ENCODE data around the gene LCT.
"Not testable (repeated sequence)": the region's sequence is repeated elsewhere in the genome, so short reads cannot be mapped to it uniquely, and the experiment has no call there.

LCT gene

DNA sequence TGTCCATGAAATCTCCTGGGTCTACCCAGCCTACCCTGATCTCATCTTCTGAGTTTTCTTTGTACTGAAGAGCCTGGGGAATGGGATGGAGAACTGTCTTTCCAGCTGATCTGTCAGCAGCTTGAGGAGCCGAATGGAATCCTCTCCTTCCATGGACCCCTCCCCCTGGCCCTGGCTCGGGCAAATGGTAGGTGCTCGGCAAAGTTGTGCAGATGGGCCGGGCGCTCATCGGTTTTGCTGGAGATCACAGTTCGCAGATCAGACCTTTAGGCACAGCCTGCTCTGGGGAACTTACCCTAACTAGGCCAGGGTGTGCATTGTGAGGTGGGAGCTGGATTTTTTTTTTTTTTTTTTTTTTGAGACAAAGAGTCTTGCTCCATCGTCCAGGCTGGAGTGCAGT, 40.4 kb downstream of the LCT start:
- H3K36me3 ChIP-seq (ENCODE audit: insufficient read depth, insufficient read length, low read length) = no peaks in the 10 kb centered on the region
- peaks cover 25% of the 10 kb centered on the region for H3K9me3 ChIP-seq (ENCODE audit: insufficient read depth, low read length)
- DNase-seq (ENCODE audit: low read depth, low spot score) = no peak
- no peak overlapping the region for H3K4me3 ChIP-seq (ENCODE audit: insufficient read length, low read depth)
- TF ChIP-seq ZNF274 (IDR thresholded peaks at IDR 0.05; ENCODE audit: low read depth, low read length) (no peak), YY1 (IDR thresholded peaks at IDR 0.05; ENCODE audit: insufficient read depth, insufficient read length) (no peak), SUZ12 (IDR thresholded peaks at IDR 0.05; ENCODE audit: extremely low read depth, insufficient read depth, insufficient read length) (no peak)
- H3K27me3 ChIP-seq (ENCODE audit: insufficient read depth, insufficient read length) = no peaks in the 10 kb centered on the region
- no peak overlapping the region for H3K9ac ChIP-seq (ENCODE audit: insufficient read length, low read depth)
- no peaks in the 10 kb centered on the region for H3K4me1 ChIP-seq (ENCODE audit: insufficient read depth, insufficient read length)

DNA sequence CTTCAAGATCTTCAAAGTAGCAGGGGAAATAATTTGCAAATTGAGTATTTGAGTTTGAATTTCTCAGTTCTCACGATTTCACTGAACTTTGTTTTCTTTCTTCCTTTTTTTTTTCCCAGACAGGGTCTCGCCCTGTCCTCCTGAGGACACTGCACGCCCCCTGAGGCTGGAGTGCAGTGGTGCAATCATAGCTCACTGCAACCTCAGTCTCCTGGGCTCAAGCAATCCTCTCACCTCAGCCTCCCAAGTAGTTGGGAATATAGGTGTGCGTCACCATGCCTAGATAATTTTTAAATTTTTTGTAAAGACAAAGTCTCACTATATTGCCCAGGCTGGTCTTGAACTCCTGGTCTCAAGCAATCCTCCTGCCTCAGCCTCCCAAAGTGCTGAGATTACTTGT, 41.3 kb downstream of the LCT start:
- H3K36me3 ChIP-seq (ENCODE audit: insufficient read depth, insufficient read length, low read length); H3K27me3 ChIP-seq (ENCODE audit: insufficient read depth, insufficient read length); DNase-seq (ENCODE audit: low read depth, low spot score); H3K4me3 ChIP-seq (ENCODE audit: insufficient read length, low read depth); H3K9ac ChIP-seq (ENCODE audit: insufficient read length, low read depth); H3K4me1 ChIP-seq (ENCODE audit: insufficient read depth, insufficient read length): not testable (repeated sequence)
- peaks cover 16% of the 10 kb centered on the region for H3K9me3 ChIP-seq (ENCODE audit: insufficient read depth, low read length)

DNA sequence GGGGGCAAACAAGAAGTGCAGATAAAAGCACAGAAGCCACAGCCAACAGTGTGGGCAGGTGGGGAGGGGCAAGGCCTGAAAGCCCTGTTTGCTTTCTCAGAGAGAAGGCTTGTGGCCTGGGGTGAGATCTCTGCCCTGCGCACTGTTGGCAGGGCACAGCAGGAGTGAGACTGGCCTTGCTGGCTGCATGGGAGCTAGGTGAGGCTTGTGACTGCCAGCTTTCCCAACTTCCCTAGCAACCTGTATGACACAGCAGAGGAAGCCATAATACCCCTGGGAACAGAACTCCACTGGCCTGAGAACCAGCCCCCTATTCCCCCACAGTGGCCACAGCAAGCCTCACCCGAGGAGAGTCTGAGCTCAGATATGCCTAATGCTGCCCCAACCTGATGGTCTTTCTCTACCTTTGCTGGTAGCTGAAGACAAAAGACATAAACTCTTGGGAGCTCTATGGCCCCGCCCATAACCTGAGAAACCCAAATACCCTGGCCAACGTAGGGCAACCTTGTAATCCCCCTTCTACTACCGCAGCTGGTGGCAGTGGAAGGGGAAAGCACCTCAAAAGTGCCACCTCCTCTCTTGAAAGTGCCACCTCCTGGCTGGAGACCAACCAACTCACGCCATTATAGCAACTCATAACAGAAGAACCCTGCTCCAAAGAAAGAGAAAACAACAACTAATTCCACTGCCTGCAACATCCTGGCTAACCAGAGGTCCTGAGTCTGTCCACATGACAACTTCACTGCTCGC, 44.4 kb downstream of the LCT start:
- no peak for DNase-seq (ENCODE audit: low read depth, low spot score)
- TF ChIP-seq YY1 (IDR thresholded peaks at IDR 0.05; ENCODE audit: insufficient read depth, insufficient read length) (no peak), ZNF274 (IDR thresholded peaks at IDR 0.05; ENCODE audit: low read depth, low read length) (no peak), SUZ12 (IDR thresholded peaks at IDR 0.05; ENCODE audit: extremely low read depth, insufficient read depth, insufficient read length) (no peak)
- Histone ChIP-seq H3K36me3 (ENCODE audit: insufficient read depth, insufficient read length, low read length) (no peaks in the 10 kb centered on the region), H3K4me1 (ENCODE audit: insufficient read depth, insufficient read length) (no peaks in the 10 kb centered on the region), H3K27me3 (ENCODE audit: insufficient read depth, insufficient read length) (no peaks in the 10 kb centered on the region), H3K9ac (ENCODE audit: insufficient read length, low read depth) (no peak overlapping the region), H3K4me3 (ENCODE audit: insufficient read length, low read depth) (no peak overlapping the region), H3K9me3 (ENCODE audit: insufficient read depth, low read length) (no peaks in the 10 kb centered on the region)

DNA sequence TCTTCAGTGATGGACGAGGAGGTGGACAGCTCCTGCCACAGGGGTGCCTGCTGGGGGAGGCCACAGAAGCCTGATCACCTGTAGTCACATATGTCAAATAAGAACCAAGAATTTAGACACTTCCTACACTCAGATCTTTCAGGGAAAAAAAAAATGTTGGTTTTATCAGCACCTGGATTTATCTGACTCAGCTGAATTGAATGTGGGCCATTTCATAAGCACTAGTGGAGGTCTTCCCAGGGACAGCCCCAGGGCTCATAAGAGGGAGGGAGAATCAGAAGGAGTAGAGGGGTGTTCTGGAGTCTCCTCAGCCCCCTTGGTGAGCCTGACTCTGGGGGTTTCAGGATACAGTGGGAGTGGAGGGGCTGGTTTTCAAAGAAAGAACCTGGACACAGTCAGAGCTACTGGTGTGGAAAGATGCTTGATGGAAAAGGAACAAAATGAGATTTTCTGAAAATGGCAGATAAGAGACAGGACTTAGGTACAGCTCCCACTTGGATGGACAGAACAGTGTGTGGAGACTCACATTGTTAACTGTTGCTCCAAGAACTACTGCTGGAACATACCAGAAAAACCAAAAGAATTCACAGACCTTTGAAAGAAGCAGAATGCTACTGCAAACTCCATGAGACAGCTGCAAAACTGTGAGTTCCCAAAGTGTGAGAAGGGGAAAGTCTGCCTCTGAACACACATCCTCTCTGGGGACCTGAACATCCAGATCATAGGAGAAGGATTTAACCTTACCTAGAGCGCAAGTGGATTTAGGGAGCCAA, 45.4 kb downstream of the LCT start:
- no peak for DNase-seq (ENCODE audit: low read depth, low spot score)
- no peak for TF ChIP-seq YY1 (IDR thresholded peaks at IDR 0.05; ENCODE audit: insufficient read depth, insufficient read length)
- no peak overlapping the region for H3K4me3 ChIP-seq (ENCODE audit: insufficient read length, low read depth)
- H3K9ac ChIP-seq (ENCODE audit: insufficient read length, low read depth) = no peak overlapping the region
- H3K27me3 ChIP-seq (ENCODE audit: insufficient read depth, insufficient read length) = no peaks in the 10 kb centered on the region
- no peaks in the 10 kb centered on the region for H3K9me3 ChIP-seq (ENCODE audit: insufficient read depth, low read length)
- no peaks in the 10 kb centered on the region for H3K36me3 ChIP-seq (ENCODE audit: insufficient read depth, insufficient read length, low read length)
- H3K4me1 ChIP-seq (ENCODE audit: insufficient read depth, insufficient read length) = no peaks in the 10 kb centered on the region

DNA sequence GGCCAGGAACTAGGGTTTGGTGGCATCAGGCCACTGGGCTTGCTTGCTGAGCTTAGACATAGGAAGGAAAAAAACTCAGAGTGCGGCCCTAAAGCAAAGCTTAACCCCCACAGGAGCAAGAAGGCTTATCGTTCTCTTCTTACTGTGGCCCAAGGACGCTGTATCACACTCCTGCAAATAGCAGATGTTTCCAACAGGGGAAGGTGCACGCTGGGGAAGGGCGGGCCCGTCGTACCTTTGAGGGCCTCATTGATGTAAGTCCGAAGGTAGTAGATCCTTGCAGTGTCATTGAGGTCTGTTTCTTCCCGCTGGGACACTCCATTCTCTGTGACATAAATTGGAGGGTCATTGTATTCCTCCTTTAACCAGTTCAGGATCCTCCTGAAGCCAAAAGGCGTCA, 46.6 kb downstream of the LCT start:
- no peaks in the 10 kb centered on the region for H3K9me3 ChIP-seq (ENCODE audit: insufficient read depth, low read length)
- H3K27me3 ChIP-seq (ENCODE audit: insufficient read depth, insufficient read length) = no peaks in the 10 kb centered on the region
- H3K36me3 ChIP-seq (ENCODE audit: insufficient read depth, insufficient read length, low read length) = peaks cover 5% of the 10 kb centered on the region
- no peak for DNase-seq (ENCODE audit: low read depth, low spot score)
- no peaks in the 10 kb centered on the region for H3K4me1 ChIP-seq (ENCODE audit: insufficient read depth, insufficient read length)
- TF ChIP-seq YY1 (IDR thresholded peaks at IDR 0.05; ENCODE audit: insufficient read depth, insufficient read length) (no peak), SUZ12 (IDR thresholded peaks at IDR 0.05; ENCODE audit: extremely low read depth, insufficient read depth, insufficient read length) (no peak), ZNF274 (IDR thresholded peaks at IDR 0.05; ENCODE audit: low read depth, low read length) (no peak)
- no peak overlapping the region for H3K4me3 ChIP-seq (ENCODE audit: insufficient read length, low read depth)
- H3K9ac ChIP-seq (ENCODE audit: insufficient read length, low read depth) = no peak overlapping the region

DNA sequence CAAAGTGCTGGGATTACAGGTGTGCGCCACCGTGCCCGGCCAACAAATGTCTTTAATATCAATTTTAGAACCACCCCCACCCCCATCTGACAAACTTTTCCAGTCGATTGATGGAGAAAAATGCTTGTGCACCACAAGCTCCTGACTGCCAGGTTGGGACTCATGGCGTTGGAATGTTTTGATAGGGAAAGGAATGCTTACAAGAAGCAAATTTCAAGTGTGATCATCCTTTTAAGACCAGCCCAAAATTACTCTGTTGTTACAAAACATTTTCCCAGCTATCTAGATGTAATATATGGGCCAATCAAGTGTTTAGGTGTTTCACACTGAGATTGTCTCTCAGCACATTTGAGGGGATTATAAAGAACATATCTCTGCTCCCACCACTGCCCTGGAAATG, 50.2 kb downstream of the LCT start:
- Histone ChIP-seq H3K4me3 (ENCODE audit: insufficient read length, low read depth) (no peak overlapping the region), H3K4me1 (ENCODE audit: insufficient read depth, insufficient read length) (no peaks in the 10 kb centered on the region), H3K27me3 (ENCODE audit: insufficient read depth, insufficient read length) (no peaks in the 10 kb centered on the region), H3K9ac (ENCODE audit: insufficient read length, low read depth) (no peak overlapping the region), H3K9me3 (ENCODE audit: insufficient read depth, low read length) (no peaks in the 10 kb centered on the region), H3K36me3 (ENCODE audit: insufficient read depth, insufficient read length, low read length) (peaks cover 40% of the 10 kb centered on the region)
- TF ChIP-seq SUZ12 (IDR thresholded peaks at IDR 0.05; ENCODE audit: extremely low read depth, insufficient read depth, insufficient read length) (no peak), YY1 (IDR thresholded peaks at IDR 0.05; ENCODE audit: insufficient read depth, insufficient read length) (no peak), ZNF274 (IDR thresholded peaks at IDR 0.05; ENCODE audit: low read depth, low read length) (no peak)
- no peak for DNase-seq (ENCODE audit: low read depth, low spot score)

DNA sequence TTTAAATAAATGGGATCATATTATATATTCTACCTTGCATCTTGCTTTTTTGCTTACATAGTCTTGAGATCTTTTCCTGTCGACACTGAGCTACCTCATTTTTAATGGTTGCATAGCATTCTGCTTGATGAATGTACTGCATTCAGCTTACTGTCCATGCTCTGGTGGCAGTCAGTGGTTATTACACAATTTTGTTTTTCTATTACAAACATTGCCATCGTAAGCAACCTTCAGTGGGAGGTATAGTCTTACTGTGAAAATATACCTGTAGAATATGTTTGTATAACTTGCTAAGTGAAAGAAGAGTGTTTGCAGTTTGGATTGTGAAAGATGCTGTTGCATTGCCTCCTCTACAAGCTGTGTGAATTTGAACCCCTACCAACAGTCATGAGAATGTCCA, 52.0 kb downstream of the LCT start:
- H3K9me3 ChIP-seq (ENCODE audit: insufficient read depth, low read length) = no peaks in the 10 kb centered on the region
- no peak for TF ChIP-seq ZNF274 (IDR thresholded peaks at IDR 0.05; ENCODE audit: low read depth, low read length)
- TF ChIP-seq YY1 (IDR thresholded peaks at IDR 0.05; ENCODE audit: insufficient read depth, insufficient read length) = no peak
- no peak for TF ChIP-seq SUZ12 (IDR thresholded peaks at IDR 0.05; ENCODE audit: extremely low read depth, insufficient read depth, insufficient read length)
- H3K4me1 ChIP-seq (ENCODE audit: insufficient read depth, insufficient read length) = no peaks in the 10 kb centered on the region
- H3K27me3 ChIP-seq (ENCODE audit: insufficient read depth, insufficient read length) = no peaks in the 10 kb centered on the region
- peaks cover 58% of the 10 kb centered on the region for H3K36me3 ChIP-seq (ENCODE audit: insufficient read depth, insufficient read length, low read length)
- H3K4me3 ChIP-seq (ENCODE audit: insufficient read length, low read depth) = no peak overlapping the region
- H3K9ac ChIP-seq (ENCODE audit: insufficient read length, low read depth) = no peak overlapping the region
- no peak for DNase-seq (ENCODE audit: low read depth, low spot score)
